GM12892 (cell line): ENCODE results near the gene SHISA5.

Experiments used
- POLR2A ChIP-seq: IDR thresholded peaks from 2 replicates; pipeline ENCODE4 v1.6.1; 2011; ENCODE audit warnings: low read depth, low read length, control low read depth
- POLR2AphosphoS5 ChIP-seq: IDR thresholded peaks from 2 replicates; pipeline ENCODE4 v1.6.1; 2011; ENCODE audit warnings: low read depth, low read length, control low read depth

DNA sequence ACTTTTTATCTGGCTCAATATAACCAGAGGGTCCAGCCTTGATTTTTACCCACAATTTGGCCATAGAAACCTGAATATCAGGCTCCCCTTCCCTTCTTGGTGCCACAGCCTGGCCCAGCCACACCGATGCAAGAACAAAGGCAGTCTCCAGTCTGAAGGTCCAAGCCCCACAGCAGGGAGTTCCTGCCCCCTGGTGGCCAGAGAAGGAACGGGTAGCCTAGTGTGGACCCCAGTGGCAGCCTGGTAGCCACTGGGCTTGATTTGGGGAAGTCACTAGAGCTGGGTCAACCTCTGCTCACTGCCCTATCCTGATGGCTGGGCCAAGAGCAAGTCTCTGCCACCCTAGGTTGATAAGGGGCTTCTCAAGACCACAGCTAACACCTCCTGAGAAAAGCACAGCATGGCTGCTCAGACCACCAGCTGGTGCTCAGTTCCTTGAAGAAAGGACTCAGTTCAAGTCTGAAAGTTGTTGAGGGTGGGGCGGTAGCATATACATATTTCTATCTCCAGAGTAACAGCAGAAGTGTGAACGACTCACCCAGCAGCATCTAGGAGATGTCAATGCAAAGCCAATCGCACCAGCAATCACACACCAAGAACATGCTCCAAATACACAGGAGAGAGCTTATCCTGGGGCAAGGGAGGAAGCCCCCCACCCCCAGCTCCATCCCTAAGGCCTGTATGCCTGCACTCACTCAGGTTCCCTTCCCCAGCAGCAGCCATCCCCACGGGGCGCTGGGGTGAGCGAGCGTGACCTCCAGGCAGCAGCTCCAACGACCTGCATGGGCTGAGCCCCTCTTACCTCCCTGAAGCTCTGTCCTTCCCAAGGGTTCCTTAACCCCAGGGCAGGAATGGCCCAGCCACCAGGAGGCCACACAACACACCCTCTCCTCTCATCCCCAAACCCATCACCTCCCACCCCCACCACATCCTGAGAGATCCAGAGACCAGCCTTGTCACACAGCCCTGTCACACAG is 45.0 kb upstream of the SHISA5 start:
- TF ChIP-seq POLR2A = no peak
- TF ChIP-seq POLR2AphosphoS5 = no peak
